Adrenal gland (tissue), 12 donors: ENCODE results near the gene CRYGN. TPM values are rescaled to one million over a fixed set of nuclear protein-coding genes. Genes with fewer than 3 reads are reported as not detected.
A peak's percentile ranks its signal among the peaks of the same experiment; 100 is the strongest.

Source experiments
- DNase-seq, 7 donors: peaks; one replicate each; pipeline ENCODE4 v3.0.0-alpha.2; 2019 to 2020
- H3K27ac ChIP-seq, 5 donors: fragments of 200-600 bp; sonication (generic) in 4 of 5; 1 replicate in 3 of 5; 2 replicates in 2 of 5; pipeline versions ENCODE4 v1.5.1 to v1.8.0; 2016 to 2020; ENCODE audit warnings: mild to moderate bottlenecking in 1 of 5
- H3K27me3 ChIP-seq: fragments of 200-600 bp; 2 replicates; pipeline ENCODE4 v1.8.0; 2021
- H3K36me3 ChIP-seq, 2 donors: fragments of 200-600 bp; replicated peaks in 1 of 2; 1 replicate in 1 of 2; 2 replicates in 1 of 2; pipeline versions ENCODE4 v1.5.1 to v1.8.0; 2018 to 2022
- H3K4me1 ChIP-seq, 2 donors: fragments of 200-600 bp; replicated peaks in 1 of 2; 1 replicate in 1 of 2; 2 replicates in 1 of 2; pipeline versions ENCODE4 v1.5.1 to v1.8.0; 2018 to 2021
- H3K4me3 ChIP-seq, 4 donors: fragments of 200-600 bp; sonication (generic) in 3 of 4; one replicate each; pipeline ENCODE4 v1.5.1; 2016 to 2018
- H3K9me3 ChIP-seq, 3 donors: fragments of 200-600 bp; sonication (generic) in 1 of 3; replicated peaks in 1 of 3; 1 replicate in 2 of 3; 2 replicates in 1 of 3; pipeline versions ENCODE4 v1.5.1 to v1.8.0; 2016 to 2021
- POLR2A ChIP-seq, 2 donors: fragments of 450-650 bp; IDR thresholded peaks; one replicate each; pipeline ENCODE4 v1.6.1; 2017; ENCODE audit warnings: antibody characterized with exemption in 2 of 2, mild to moderate bottlenecking in 2 of 2, moderate library complexity in 1 of 2
- WGBS, 4 donors: extraction: QIAGEN DNeasy Blood & Tissue Kit in 2 of 4; methylation state at CpG; one replicate each; pipeline versions ENCODE4 v1.1.5 to v1.1.7; 2013 to 2017; 5-methylcytosine and 5-hydroxymethylcytosine counted together
- intact Hi-C, 2 donors: fragments of 100-400 bp; cut with DNase I; formaldehyde crosslinking; loops; one replicate each; pipeline versions ENCODE4 v1.14.1 to v1.15.0; 2022 to 2023
- polyA plus RNA-seq, 3 donors: library from polyadenylated mRNA; stranded (reverse); fragments of 200-250 nt in 2 of 3; fragments of 350-450 nt in 1 of 3; fragmentation: Illumina TruSeq in 1 of 3; extraction: RNeasy Lipid Tissue Mini Kit (QIAGEN cat#74804) in 1 of 3; gene quantifications; one replicate each; pipeline ENCODE4 v1.2.3, GENCODE V29; 2013 to 2014
- total RNA-seq, 9 donors: library from RNA; depleted of rRNA in 4 of 9; stranded (reverse); fragments of >200 nt in 4 of 9; fragments of 120-200 nt in 1 of 9; fragmentation: NEBNext Ultra II Directional in 1 of 9; extraction: Animal tissue kit (Norgen Biotek cat#: 25700) in 1 of 9; gene quantifications; one replicate each; pipeline versions ENCODE4 v1.1.0 to v1.2.4, GENCODE V29; 2013 to 2023
- TF ChIP-seq, protein P1 (sequence below), 6 experiments: fragments of 450-650 bp in 4 of 6; fragments of 200-600 bp in 2 of 6; sonication (generic) in 1 of 6; IDR thresholded peaks; 1 replicate in 5 of 6; 2 replicates in 1 of 6; pipeline versions ENCODE4 v1.5.1 to v1.8.0; 2016 to 2021; ENCODE audit warnings: antibody characterized with exemption in 6 of 6, mild to moderate bottlenecking in 2 of 6, moderate library complexity in 1 of 6
- donor health status: healthy with polysubstance abuse.
- donor health status: Bipolar disorder and iron deficiency.
- donor health status: DM: yes; HTN: yes; CAD: no.
- donor health status: DM: no; HTN: no; CAD: no.
- donor health status: DM: no; HTN: no; CAD: no.
- donor health status: DM: yes; HTN: yes; CAD: no.

The CRYGN gene
- total and polyA plus RNA-seq, 12 donors, result 0.11 to 0.88 (median 0.49) TPM; not detected in 6

DNA sequence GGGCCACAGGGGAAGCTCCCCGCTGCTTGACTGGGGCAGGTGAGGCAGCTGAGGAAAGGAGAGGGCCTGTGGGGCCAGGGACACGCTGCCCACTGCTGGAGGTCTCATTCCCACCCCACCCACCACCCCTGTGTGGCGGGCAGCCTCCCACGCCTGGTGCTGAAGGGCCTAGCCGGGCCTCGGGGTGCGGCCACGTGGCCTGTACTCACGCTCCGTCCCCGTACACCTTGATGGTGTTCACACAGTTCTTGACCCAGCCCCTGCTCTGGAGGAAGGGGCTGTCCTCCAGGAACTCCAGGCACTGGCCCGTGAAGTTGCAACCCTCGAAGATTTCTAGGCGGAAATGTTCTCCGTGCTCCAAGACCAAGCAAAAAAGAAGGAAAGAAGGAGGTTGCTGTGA lies 4.0 kb downstream of the CRYGN start:
- peak overlapping the region in 2 of 5 donors; percentile 65 to 72 for H3K27ac ChIP-seq
- peaks cover 23% of the 10 kb centered on the region for H3K27me3 ChIP-seq
- TF ChIP-seq, protein P1, sequence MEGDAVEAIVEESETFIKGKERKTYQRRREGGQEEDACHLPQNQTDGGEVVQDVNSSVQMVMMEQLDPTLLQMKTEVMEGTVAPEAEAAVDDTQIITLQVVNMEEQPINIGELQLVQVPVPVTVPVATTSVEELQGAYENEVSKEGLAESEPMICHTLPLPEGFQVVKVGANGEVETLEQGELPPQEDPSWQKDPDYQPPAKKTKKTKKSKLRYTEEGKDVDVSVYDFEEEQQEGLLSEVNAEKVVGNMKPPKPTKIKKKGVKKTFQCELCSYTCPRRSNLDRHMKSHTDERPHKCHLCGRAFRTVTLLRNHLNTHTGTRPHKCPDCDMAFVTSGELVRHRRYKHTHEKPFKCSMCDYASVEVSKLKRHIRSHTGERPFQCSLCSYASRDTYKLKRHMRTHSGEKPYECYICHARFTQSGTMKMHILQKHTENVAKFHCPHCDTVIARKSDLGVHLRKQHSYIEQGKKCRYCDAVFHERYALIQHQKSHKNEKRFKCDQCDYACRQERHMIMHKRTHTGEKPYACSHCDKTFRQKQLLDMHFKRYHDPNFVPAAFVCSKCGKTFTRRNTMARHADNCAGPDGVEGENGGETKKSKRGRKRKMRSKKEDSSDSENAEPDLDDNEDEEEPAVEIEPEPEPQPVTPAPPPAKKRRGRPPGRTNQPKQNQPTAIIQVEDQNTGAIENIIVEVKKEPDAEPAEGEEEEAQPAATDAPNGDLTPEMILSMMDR (IDR thresholded peaks at IDR 0.05), result no peak
- no peaks in the 10 kb centered on the region for H3K9me3 ChIP-seq
- peaks cover 8 to 9% of the 10 kb centered on the region in 2 donors for H3K4me1 ChIP-seq
- DNase-seq, result no peak
- no peak overlapping the region for H3K4me3 ChIP-seq
- intact Hi-C loops, result no loop called here
- H3K36me3 ChIP-seq, result no peaks in the 10 kb centered on the region
- 87 to 97% (median 93%) methylated on average over 7 to 15 of the region's 15 CpGs for WGBS, 4 donors

DNA sequence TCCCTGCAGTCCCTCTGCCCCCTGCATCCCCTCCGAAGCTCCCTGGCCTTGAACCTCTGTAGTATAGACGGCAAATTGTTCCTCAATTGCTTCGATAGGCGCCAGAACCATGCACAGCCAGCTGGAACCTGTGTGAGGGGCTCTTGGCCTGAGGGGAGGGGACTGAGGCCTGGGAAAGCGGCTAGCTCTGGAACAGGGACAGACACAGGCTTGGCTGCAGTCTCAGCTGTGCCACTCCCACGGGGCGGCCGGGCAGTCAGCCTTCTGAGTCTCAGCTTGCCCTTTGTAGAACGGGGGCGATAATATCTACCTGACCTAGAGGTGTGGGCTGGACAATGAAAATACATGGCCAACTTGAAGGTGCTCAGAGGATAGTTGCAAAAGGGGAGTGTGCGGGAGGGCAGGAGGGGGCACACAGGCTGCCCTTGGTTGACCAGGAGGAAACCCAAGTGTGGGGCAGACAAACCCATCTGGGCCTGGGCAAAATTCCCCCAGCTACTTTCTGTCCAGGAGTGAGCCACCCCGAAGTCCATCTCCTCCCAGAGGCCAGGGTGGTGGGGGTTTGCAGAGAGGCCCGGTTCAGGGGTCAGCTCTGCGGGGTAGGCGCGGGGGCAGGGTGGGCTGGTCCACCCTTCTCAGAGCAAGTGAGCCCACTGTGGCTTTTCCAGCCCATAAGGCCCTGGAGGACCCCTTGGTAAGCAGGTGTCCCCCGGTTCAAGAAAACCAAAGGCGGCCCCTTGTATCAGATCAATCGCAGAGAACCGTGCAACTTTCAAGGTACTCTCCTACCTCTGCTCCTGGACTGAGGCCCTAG lies 4.6 kb downstream of the CRYGN start:
- Histone ChIP-seq H3K27me3 (peaks cover 23% of the 10 kb centered on the region), H3K27ac (peak overlapping the region in 1 of 5 donors; percentile 72), H3K4me3 (no peak overlapping the region), H3K9me3 (no peaks in the 10 kb centered on the region), H3K36me3 (no peaks in the 10 kb centered on the region), H3K4me1 (peaks cover 6 to 9% of the 10 kb centered on the region in 2 donors)
- DNase-seq, result no peak
- WGBS, 4 donors, result 87 to 93% (median 90%) methylated on average over 12 to 20 of the region's 20 CpGs
- TF ChIP-seq, protein P1 (IDR thresholded peaks at IDR 0.05), result no peak
- TF ChIP-seq POLR2A (IDR thresholded peaks at IDR 0.05), result no peak
- intact Hi-C loops, result no loop called here

GRCh38 chr7:151434549-151434948 lies 5.4 kb downstream of the CRYGN start:
- intact Hi-C loops, result no loop called here
- H3K9me3 ChIP-seq, result no peaks in the 10 kb centered on the region
- no peak overlapping the region for H3K27ac ChIP-seq
- WGBS, 4 donors, result 77 to 92% (median 91%) methylated on average over 4 of the region's 4 CpGs
- H3K4me1 ChIP-seq, result peaks cover under 1 to 2% of the 10 kb centered on the region in 2 donors
- H3K27me3 ChIP-seq, result peaks cover 17% of the 10 kb centered on the region
- H3K36me3 ChIP-seq, result no peaks in the 10 kb centered on the region
- no peak for DNase-seq
- H3K4me3 ChIP-seq, result no peak overlapping the region
- TF ChIP-seq, protein P1 (IDR thresholded peaks at IDR 0.05), result no peak
- no peak for TF ChIP-seq POLR2A (IDR thresholded peaks at IDR 0.05)

DNA sequence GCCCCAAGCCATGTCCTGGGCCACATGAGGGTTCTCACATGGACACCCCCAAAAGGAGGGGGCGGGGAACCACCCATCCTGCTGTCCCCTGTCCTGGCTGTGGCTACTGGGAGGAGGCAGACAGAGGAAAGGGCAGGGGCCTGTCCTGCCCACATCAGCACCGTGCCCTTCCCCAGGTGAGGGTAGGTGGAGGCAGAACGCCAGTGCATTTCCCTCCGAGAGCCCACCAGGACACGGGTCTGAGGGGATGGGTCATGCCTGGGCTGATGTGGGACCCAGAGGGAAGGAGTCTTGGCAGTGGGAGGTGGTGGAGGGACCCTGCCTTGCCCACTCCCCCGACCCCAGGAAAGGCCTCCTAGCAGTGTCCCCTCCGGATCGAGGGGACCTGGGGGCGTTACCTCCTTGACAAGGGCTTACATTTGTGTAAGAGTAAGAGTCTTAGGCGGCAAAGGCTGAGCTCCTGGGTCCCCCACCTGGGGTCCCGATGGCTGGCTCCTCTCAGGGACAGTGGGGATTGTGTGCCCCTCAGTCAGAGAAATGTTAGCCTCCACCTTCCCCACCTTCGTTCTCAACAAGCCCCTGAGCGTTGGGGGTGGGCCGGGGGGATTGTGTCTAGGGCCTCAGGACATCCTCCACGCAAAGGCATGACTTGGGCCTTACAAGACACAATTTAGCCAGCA lies 6.1 kb downstream of the CRYGN start:
- Histone ChIP-seq H3K4me3 (no peak overlapping the region), H3K36me3 (no peaks in the 10 kb centered on the region), H3K27me3 (peaks cover 10% of the 10 kb centered on the region), H3K27ac (no peak overlapping the region), H3K9me3 (no peaks in the 10 kb centered on the region), H3K4me1 (no peaks in the 10 kb centered on the region)
- TF ChIP-seq, protein P1 (IDR thresholded peaks at IDR 0.05), result no peak
- TF ChIP-seq POLR2A (IDR thresholded peaks at IDR 0.05), result no peak
- DNase-seq, result no peak
- 69 to 93% (median 90%) methylated on average over 2 to 15 of the region's 15 CpGs for WGBS, 4 donors
- intact Hi-C loops, result no loop called here
